Stimulated activated naive CD8-positive, alpha-beta T cell treated with anti-CD3 and anti-CD28 coated beads, Interleukin-15, Interleukin-2, amounts not matched to agents 100 ng/mL and 50 ng/mL, for 24 hours (primary cell): ENCODE results near the gene CCDC24.

ENCODE experiments used
- H3K27ac Mint-ChIP-seq: one replicate; pipeline ENCODE4 v1.8.0; 2021; ENCODE audit warnings: mild to moderate bottlenecking, mixed read lengths
- H3K27me3 Mint-ChIP-seq: one replicate; pipeline ENCODE4 v1.8.0; 2021; ENCODE audit warnings: mixed read lengths
- H3K36me3 Mint-ChIP-seq: one replicate; pipeline ENCODE4 v1.8.0; 2021; ENCODE audit warnings: low read depth, mixed read lengths
- H3K4me1 Mint-ChIP-seq: one replicate; pipeline ENCODE4 v1.8.0; 2021; ENCODE audit warnings: low read depth, mixed read lengths
- H3K4me3 Mint-ChIP-seq: one replicate; pipeline ENCODE4 v1.8.0; 2021; ENCODE audit warnings: mild to moderate bottlenecking, mixed read lengths
- H3K9me3 Mint-ChIP-seq: one replicate; pipeline ENCODE4 v1.8.0; 2021; ENCODE audit warnings: mixed read lengths

CCDC24 gene

GRCh38 chr1:44043176-44044070 lies 52.0 kb downstream of the CCDC24 start:
- Mint-ChIP-seq H3K9me3 (no peaks in the 10 kb centered on the region), H3K27me3 (peaks cover 12% of the 10 kb centered on the region), H3K4me3 (no peak overlapping the region), H3K27ac (no peak overlapping the region), H3K4me1 (peaks cover 14% of the 10 kb centered on the region), H3K36me3 (no peaks in the 10 kb centered on the region)

GRCh38 chr1:44044071-44044801 lies 52.8 kb downstream of the CCDC24 start:
- Mint-ChIP-seq H3K27ac (peak overlapping the region; percentile 49), H3K4me1 (peaks cover 18% of the 10 kb centered on the region), H3K27me3 (peaks cover 13% of the 10 kb centered on the region), H3K9me3 (no peaks in the 10 kb centered on the region), H3K4me3 (no peak overlapping the region), H3K36me3 (no peaks in the 10 kb centered on the region)

GRCh38 chr1:44045064-44045463 lies 53.7 kb downstream of the CCDC24 start:
- Mint-ChIP-seq H3K27ac (no peak overlapping the region), H3K9me3 (no peaks in the 10 kb centered on the region), H3K4me1 (peaks cover 18% of the 10 kb centered on the region), H3K4me3 (no peak overlapping the region), H3K36me3 (no peaks in the 10 kb centered on the region), H3K27me3 (peaks cover 14% of the 10 kb centered on the region)
